ENCODE measurements around the gene RAET1E.
"Not testable (repeated sequence)": the region's sequence is repeated elsewhere in the genome, so short reads cannot be mapped to it uniquely, and the experiment has no call there.

Gene RAET1E

GRCh38 chr6:149925974-149926777 is 28.3 kb upstream of the RAET1E start:
- H3K4me3 ChIP-seq (ENCODE audit: low read length): peak overlapping the region; percentile 47
- peak; percentile 93 for TF ChIP-seq CTCF (IDR thresholded peaks at IDR 0.05; ENCODE audit: insufficient read depth, low read depth, low read length, missing control alignments)
- peak; percentile 83 for DNase-seq (ENCODE audit: low read depth)

- peak overlapping the region; percentile 47 for H3K4me3 ChIP-seq (ENCODE audit: low read length)
- no peak for DNase-seq (ENCODE audit: low read depth)
- TF ChIP-seq CTCF (IDR thresholded peaks at IDR 0.05; ENCODE audit: insufficient read depth, low read depth, low read length, missing control alignments): no peak
Observed at GRCh38 chr6:149925253-149925973, 27.5 kb upstream of the RAET1E start.

- no peak for TF ChIP-seq CTCF (IDR thresholded peaks at IDR 0.05; ENCODE audit: insufficient read depth, low read depth, low read length, missing control alignments)
- H3K4me3 ChIP-seq (ENCODE audit: low read length): no peak overlapping the region
- DNase-seq (ENCODE audit: low read depth): no peak
Observed at GRCh38 chr6:149924933-149925252, 27.0 kb upstream of the RAET1E start.

- no peak for TF ChIP-seq CTCF (IDR thresholded peaks at IDR 0.05; ENCODE audit: insufficient read depth, low read depth, low read length, missing control alignments)
- DNase-seq (ENCODE audit: low read depth): no peak
- no peak overlapping the region for H3K4me3 ChIP-seq (ENCODE audit: low read length)
Observed at GRCh38 chr6:149924206-149924932, 26.5 kb upstream of the RAET1E start.

- H3K4me3 ChIP-seq (ENCODE audit: low read length): peak overlapping the region; percentile 72
- no peak for TF ChIP-seq CTCF (IDR thresholded peaks at IDR 0.05; ENCODE audit: insufficient read depth, low read depth, low read length, missing control alignments)
- no peak for DNase-seq (ENCODE audit: low read depth)
Observed at GRCh38 chr6:149923327-149923986, 25.5 kb upstream of the RAET1E start.

GRCh38 chr6:149922642-149923326 is 24.9 kb upstream of the RAET1E start, which contains the start of gene RAET1G:
TSS of gene RAET1G (minus strand) at chr6:149923121. CDS start at chr6:149923010, 111 bp downstream.
- DNase-seq (ENCODE audit: low read depth): peak; percentile 96
- H3K4me3 ChIP-seq (ENCODE audit: low read length): peak within 1 kb of the TSS; percentile 72
- no peak for TF ChIP-seq CTCF (IDR thresholded peaks at IDR 0.05; ENCODE audit: insufficient read depth, low read depth, low read length, missing control alignments)

- not testable (repeated sequence) for DNase-seq (ENCODE audit: low read depth)
- H3K4me3 ChIP-seq (ENCODE audit: low read length): peak overlapping the region; percentile 72
Observed at GRCh38 chr6:149922091-149922490, 24.2 kb upstream of the RAET1E start.
